ENCODE data around the gene GNG5.
"Not testable (repeated sequence)": the region's sequence is repeated elsewhere in the genome, so short reads cannot be mapped to it uniquely, and the experiment has no call there.

GNG5 gene

GRCh38 chr1:84481317-84481716, 25.1 kb downstream of the GNG5 start:
- no peak for DNase-seq

DNA sequence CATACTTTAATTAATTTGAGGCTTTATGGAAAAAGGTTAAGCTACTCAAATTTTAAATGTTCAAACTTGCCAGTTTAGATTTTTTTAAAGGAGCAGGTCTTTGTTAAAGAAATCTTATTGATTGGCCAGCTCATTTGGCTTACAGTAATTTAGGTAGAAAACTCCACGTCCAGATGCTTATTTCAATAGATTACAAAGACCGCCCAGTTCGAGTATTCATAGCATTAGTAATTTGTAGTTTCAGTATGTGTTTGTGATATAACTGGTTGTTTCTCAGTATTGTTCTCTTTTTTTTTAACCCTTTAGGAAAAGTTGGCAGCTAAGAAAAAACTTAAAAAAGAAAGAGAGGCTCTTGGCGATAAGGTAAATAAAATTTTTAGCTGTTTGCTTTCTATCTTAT, 25.7 kb downstream of the GNG5 start:
- DNase-seq: no peak

- DNase-seq: no peak
Measured at GRCh38 chr1:84479998-84480397, 26.4 kb downstream of the GNG5 start.

GRCh38 chr1:84478876-84479868, 27.2 kb downstream of the GNG5 start, which contains the start of gene RPF1:
Gene RPF1, plus strand, starts transcription at chr1:84479266. Its CDS starts 16 bp downstream, at chr1:84479282.
- peak; percentile 7 for DNase-seq

DNA sequence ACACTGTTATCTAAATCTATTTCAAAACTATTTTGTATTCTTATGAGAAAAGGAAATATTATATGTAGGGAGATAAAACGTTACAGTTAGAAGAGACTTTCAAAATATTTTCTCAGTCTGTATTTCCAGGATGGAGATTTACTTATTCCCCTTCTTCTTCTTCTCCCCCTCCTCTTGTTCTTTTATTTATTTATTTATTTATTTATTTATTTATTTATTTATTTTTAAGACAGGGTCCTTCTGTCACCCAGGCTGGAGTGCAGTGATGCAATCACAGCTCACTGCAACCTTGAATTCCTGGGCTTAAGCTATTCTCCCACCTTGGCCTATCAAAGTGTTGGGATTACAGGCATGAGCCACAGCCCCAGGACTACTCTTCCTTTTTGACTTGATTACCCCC, 30.2 kb downstream of the GNG5 start:
- DNase-seq: no peak

DNA sequence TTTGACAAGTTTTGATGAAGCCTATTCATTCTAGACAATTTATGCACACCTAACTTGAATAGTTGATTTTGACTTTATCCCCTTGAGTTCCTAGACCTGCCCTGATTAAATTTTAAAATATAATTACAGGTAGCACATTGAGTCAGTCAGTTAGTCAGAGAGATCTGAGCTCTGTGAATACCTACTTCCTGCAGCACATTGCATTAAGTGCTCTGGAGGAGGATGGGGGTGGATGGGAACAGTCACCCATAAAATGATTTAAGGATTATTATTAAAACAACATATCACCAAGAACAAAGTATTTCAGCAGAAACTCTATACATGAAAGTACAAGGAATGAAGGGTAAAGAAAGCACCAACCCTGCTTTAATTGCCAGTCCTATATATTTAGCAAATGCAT, 39.1 kb downstream of the GNG5 start:
- DNase-seq: no peak

- DNase-seq: no peak
Measured at GRCh38 chr1:84462118-84462517, 44.3 kb downstream of the GNG5 start.

DNA sequence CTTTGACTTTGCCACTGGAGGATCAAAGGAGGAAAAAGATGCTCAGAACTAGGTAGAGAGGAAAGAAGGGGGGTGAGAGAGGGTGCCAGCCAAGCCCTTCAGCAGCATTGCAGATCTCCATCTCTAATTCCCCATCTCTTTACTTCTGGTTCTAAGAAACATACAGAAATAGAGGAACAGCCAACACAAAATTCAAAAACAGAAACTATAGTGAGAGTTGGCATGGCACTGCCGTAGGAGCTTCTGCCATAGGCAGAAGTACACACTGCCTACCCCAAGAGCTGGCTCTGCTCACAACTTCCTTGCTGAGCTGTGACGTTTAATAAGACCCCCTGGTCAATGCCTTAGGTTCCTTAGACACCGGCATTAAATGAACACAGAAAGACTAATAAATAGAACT, 53.9 kb downstream of the GNG5 start:
- no peak for DNase-seq

- DNase-seq: no peak
Measured at GRCh38 chr1:84450910-84451309, 55.5 kb downstream of the GNG5 start.

- DNase-seq: not testable (repeated sequence)
Measured at GRCh38 chr1:84448704-84449103, 57.7 kb downstream of the GNG5 start.
